T-helper 2 cell treated with Interferon-gamma antibody and Interleukin-4, amounts not matched to agents 100 ng/mL and 5 ng/mL, for 36 hours (primary cell): ENCODE data around the gene CAMK2D. TPM values are rescaled to one million over a fixed set of nuclear protein-coding genes. Genes with fewer than 3 reads are reported as not detected.

Source experiments
- intact Hi-C: fragments of 100-400 bp; cut with micrococcal nuclease; formaldehyde crosslinking; loops from one replicate; pipeline ENCODE4 v1.15.1; 2023
- total RNA-seq: library from RNA; stranded (reverse); gene quantifications from 2 replicates; pipeline ENCODE4 v1.2.3, GENCODE V29; 2022

The CAMK2D gene
- total RNA-seq, 1 donor from 2014 or later: 30.8 TPM

DNA sequence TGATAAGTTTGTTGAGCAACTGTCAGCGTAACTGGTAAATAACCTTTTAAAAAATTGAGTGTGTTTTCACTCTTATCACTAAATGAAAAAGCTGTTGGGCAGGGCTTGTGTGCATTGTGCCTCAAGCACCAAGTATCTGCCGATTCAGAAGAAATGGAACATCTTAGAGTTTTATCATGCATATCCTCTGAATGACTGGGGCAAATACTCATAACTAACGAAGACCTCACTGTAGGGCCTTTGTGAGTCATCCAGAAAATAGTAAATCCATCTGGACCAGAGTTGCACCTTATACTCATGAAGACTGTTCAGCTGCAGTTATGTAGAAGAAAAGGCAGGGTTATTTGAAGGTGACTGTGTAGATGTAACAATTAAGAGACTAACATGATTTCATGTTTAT is 222.1 kb downstream of the CAMK2D start:
- intact Hi-C loops: no loop called here

DNA sequence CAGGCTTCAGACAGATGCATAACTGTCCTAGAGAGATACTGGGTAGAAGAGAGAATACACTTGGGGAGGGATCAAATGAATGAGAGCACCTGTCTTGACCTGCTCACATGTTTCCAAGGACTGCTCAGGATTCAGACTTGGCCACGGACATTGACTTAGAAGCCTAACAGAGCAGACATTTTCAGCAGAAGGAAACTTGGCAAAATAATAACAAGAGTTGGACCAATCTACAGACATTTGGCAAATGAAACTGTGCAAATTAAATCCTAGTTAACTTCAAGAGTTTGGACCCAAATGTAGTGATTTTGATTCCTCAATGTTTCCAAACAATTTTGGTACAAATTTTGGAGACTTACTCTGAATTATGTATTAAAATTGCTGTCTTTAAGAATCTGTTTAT is 223.9 kb downstream of the CAMK2D start:
- intact Hi-C loops: no loop called here

DNA sequence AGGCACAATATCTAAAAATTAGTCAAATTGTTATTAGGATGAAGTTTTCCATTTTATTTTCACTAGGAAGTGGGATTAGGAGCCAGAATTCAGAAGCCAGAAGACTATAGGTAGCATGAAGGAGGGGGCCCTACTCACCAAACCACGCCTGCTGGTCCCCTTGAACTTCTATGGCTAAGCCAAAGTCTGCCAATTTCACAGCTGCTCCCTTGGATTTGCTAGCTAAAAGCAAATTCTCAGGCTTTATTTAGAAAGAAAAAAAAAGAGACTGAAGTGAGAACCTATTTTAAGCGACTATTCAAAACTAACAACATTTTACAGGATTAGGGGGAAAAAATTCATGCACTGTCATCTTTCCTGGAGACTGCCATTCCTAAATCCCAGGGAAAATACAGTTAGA is 224.3 kb downstream of the CAMK2D start:
- intact Hi-C loops: no loop called here

DNA sequence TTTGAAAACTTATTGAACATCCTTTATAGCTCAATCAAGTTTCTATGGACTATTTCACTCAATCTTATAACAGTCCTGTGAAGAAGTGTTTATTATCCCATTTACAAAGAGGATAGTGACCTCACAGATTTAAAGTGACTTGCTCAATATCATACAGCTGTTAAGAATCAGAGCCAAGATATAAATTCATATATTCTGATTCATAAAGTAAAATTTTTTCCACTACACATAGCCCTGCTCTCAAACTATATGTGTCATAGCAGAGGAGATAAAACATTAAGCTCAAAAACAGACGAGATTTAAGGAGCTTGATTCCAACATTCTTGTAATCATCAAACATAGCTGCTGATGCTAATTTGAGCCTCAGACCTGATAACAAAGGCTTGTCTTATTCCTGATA is 226.8 kb downstream of the CAMK2D start:
- intact Hi-C loops: no loop called here

DNA sequence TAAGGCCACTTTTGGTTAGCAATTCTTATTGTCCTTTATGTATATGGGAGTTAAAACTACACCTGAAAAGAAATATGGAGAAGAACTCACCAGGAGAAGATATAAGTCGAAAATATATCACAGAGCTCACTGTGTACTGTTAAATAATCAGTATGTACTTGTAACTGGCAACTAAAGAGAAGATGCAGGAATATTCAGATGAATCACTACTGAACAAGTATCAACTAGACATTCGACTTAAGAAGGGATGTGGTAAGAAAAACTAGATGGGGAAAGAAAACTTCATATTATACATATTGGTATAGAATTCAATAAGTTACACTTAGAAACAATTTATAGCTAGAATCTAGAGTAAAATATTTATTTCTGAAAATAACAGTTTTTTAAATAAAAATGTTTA is 230.0 kb downstream of the CAMK2D start:
- intact Hi-C loops: no loop called here

DNA sequence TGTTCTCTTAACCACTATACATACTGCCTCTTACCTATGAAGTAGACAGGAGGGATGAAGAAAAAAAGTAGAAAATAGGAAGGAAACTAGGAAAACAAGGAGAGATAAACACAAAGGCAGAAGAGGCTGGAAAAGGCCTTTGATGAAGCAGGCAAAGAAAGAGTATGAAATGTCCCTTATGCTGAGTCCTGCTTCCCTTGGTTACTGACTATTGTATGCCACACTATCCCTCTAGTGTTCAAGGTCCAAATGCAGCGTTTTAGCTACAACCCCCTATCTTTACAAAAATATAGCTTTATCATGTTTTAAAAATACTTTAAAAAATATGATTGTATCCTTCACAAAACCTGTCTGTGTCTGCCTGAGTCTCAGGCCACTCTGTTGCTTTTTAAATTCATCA is 233.1 kb downstream of the CAMK2D start:
- intact Hi-C loops: no loop called here

DNA sequence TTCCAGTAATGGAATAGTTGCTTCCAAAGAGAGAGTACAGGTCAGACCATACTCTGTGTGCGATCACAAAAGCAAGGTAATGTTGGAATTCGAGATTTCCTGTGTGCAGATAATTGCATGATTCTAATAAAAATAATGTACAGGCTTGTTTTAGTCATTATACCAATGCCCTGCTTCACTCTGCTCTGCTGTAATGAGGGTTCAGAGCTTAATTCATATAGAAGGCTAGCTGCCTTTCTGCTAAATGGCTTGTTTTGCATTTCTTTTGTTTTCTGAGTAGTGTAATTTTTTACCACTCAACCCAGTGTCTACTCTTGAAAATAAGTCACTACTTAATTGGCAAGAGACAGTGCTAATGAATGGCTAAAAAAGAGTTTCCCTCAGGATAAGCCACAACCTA is 236.0 kb downstream of the CAMK2D start:
- intact Hi-C loops: no loop called here

DNA sequence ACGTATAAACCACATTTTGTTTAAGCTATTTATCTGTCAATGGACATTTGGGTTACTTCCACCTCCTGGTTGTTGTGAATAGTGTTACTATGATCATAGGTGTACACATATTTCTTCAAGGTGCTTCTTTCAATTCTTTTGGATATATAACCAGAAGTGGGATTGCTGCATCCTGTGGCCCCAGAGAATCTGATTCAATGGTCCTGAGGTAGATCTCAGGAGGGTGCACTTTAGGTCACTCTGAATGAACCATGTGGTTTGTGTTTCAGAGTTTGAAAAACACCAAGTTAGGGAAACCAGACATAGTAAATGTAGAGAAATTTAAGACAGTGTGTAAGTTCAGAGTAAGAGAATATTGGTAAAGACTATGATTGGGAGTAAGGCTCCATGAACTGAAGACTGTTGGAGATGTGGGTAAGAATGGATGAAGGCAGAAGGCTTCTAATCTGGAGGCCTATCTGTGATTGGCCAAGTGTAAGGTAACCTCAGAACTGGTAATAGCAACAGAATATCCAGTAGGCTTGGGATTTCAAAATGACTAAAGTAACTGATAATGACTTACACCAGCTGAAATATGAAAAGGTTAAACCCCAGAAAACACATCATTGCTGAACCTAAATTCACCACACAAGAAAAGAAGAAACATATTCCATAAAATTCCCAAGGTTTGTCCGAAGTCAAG is 236.9 kb downstream of the CAMK2D start:
- intact Hi-C loops: no loop called here

DNA sequence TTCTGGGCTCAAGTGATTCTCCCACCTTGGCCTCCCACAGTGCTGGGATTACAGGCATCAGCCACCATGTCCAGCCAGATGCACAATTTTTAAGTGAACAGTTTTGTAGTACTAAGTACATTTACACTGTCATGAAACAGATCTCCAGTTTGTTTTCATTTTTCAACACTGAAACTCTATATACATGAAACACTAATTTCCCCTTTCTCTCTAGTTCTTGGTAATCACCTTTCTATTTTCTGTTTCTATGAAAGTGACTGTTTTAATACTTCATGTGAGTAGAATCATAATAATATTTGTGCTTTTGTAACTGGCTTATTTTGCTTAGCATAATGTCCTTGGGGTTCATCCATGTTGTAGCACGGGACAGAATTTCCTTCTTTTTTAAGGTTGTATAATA is 237.4 kb downstream of the CAMK2D start:
- intact Hi-C loops: no loop called here

DNA sequence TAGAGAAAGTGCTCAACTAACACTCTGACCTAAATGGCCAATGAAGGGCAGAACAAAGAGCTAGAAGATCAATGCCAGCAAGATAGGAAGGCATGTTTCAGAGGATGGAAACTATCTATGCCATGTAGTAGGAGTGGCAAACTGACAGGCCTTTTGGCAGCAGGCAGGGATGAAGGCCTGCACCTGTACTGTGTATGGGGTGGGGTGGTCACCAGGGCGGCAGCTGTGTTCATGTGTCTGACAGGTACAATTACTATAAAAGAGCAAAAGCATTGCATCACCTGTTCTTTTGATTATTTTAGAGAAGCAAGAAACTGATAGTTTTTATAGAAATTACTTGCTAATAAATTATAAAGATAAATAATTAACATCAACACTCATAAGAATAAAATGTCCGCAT is 239.1 kb downstream of the CAMK2D start:
- intact Hi-C loops: no loop called here

DNA sequence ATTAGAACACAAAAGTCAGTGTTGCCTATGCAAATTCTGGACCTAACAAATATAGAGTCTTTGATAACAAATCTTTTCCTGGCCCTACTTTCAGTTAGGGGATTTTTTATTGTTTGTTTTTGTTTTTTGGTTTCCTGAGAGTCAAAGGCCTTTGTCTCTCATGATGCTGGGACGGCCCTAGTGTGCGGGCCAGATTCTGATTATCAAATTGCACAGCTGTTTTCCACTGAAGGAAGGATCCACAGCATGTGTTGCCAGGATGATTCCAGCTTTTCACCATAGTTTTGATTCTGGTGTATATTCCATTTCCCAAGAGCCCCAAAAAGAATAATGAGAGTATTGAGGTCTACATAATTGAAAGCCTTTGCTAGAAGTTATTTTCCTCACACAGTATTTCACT is 248.2 kb downstream of the CAMK2D start:
- intact Hi-C loops: no loop called here

DNA sequence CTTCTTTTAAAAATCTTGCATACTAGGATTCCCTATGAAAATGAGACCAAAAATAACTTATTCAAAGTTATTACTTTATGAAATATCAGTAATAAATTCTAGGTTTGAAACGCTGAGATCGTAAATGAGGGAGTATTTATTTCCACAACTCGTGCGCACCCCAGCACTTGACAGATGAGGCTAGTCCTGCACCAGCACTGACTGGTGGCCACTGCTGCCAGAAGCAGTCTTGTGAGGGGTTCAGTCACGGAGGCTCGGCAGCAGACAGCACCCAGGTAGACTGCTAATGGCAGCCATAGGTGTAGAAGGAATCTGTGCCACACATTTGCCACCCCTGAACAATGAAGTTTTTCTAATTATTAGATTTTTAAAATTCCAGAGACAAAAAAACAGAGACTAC is 248.7 kb downstream of the CAMK2D start:
- intact Hi-C loops: no loop called here

DNA sequence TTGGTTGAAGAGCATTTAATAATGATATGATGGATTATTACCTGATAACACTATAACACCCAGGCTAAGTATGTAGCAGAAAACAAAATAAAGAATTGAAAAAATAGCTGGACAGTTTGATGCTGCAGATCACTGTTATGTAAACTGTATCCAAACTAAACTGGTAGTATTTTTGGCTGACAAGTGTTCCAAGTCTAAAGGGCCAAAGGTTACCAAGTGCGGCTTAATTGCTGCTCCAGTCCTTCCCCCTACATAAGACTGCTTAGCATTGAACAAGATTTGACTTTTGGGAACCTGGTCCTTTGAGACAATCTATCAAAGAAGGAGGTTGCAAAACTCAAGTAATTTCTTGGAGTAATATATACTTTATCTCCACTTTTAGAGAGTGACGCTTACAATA is 249.6 kb downstream of the CAMK2D start:
- intact Hi-C loops: no loop called here

DNA sequence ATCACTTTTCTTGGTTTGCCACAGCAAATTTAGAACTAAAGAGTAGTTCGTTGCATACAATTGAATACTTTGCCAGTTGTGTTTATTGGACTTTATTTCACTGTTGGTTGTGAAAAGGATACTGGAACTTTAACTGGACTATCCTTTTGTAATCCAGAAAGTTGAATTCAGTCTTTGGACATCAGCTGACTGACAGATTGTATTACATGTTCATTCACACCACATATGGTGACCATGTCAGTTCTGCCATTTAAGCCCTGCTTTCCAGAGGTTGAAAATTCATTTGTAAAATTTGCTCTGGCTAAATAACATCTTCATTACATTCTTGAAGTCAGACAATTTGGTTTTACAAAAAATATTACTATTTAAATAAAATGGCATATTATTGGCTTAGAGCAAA is 251.7 kb downstream of the CAMK2D start:
- intact Hi-C loops: no loop called here

DNA sequence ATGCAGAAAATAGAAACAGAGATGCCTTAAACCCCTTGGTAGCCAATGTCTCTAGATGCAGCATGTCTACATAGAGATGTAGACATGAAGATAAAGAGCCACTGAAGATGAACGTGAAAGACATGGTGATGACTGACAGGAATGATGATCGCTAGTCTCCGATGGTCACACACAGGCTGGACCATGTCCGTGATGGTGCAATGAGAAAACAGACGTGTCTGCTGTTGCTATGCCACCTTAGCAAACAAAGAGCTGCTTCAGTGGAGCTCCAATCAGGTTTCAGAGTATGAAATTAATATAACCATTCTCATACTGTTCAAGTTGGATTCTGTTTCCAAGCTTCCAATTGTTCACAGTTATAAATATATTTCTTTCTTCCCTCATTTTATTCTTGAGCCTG is 256.5 kb downstream of the CAMK2D start:
- intact Hi-C loops: no loop called here

DNA sequence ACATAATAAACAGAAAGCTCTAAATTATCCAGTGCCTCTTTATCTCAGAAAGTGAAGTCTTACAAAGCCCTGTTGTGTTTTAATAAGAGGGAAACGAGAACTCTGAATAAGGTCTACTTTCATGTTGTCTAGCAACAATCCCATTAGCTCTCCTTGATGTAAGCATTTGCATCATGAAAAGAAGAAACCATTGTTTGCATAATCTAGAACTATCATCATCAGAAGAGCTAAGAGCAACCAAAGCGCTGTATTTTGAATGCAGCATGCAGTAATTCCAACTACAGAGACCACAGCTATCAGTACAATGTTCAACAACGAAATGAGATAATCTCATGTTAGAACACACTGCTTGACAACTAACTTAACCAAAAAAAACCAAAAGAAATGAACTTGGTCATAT is 257.1 kb downstream of the CAMK2D start:
- intact Hi-C loops: no loop called here

DNA sequence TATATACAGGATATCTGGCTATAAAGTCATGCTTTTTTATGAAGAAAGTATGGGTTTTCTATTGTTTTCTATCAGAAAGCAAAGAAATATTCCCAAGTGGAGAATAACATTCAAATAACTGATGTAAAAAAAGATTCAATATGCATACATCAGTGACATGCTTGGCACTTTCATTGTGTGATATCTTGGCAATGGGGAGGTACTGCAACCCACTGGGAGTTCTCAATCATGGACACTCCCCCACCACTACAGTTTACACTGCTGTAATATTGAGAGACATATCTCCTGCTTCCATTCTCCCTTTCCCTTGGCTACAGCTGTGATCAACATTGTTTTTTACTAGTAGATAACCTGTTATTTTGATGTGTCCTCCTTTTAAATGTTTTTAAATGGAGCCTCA is 257.8 kb downstream of the CAMK2D start:
- intact Hi-C loops: no loop called here

DNA sequence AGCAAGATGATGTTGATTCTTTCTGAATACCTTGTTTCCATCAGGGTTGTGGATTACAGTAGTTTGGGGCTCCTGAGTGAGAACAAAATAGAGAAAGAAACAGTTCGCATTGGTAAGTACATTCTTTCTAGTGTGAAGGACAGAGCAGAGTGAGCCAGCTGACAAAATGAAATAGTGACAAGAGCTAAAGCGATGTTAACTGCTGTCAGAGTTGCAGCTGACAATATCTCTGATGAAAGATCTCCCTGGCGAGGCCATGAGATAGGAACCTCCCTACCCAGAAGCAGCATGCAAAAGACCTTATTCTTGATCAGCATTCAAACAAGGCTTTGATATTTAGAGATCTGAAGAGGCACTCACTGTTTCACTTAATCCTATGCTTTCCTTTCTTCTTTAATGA is 258.6 kb downstream of the CAMK2D start:
- intact Hi-C loops: no loop called here

DNA sequence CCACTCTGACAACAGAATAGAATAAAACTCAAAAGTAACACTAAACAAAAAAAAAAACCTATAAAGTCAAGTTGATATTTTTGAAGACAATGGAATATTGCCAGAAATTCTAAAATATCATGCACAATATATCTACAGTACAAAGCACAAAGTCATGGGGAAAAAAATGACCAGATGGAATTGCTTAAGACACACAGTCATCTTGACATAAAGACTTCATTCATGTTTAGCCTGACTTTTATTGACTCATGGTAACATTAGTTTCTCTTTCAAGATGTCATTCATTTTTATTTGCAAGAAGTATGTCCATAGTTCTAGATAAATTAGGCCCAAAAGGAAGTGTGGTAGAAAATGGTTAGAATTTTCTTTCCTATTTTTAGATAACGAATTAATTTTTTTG is 259.1 kb downstream of the CAMK2D start:
- intact Hi-C loops: no loop called here

DNA sequence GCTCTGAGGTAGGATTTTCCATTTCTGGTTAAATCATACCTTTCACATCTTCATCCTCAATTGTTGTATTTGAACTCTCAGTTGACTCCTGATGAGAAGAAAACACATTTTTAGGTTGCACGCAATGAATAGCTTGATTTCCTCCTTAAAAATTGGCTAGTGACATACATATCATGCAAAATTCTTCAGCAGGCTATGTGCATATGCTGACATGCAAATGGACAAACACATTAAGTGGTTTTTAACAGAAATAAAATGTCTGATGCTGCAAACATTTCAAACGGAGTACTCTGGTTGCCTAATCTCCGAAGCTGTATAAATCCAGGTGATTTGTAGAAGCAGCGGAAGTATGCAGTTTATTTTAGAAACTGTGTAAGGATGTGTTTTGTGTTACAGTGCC is 261.1 kb downstream of the CAMK2D start:
- intact Hi-C loops: no loop called here

DNA sequence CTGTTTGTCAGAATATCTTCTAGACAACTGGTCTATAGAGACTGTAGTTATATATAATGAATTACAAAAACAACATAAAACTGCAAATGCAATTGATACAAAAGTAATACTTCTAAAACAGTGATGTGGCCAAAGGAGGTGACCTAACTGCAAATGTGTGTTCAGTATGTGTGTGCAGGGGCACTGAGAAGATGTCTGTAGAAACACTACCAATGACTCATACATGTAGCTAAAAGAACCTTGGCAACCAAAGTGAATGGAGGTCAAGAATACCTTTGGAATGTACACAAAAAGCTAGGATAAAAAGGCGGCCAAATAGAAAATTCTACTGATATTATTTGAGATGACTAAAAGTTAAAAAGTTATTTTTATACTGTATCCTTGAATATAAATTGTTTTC is 261.8 kb downstream of the CAMK2D start:
- intact Hi-C loops: no loop called here

DNA sequence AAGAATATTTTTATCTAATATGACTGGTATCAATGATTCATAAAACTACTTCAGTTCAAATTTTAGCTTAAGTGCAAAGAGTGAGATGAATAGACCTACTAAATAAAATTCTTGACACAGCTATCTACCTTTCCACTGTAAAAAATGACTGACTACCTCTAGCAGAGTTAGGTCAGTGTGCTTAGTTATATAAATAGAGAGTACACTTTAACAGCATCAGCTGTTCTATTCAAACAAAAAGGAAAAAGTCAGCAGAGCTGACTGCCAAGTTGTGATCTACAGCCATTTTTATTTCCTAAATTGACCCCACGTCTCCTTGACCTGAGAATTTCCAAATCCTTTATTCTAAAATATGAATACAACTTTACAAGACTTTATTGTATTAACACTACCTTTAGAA is 262.4 kb downstream of the CAMK2D start:
- intact Hi-C loops: no loop called here

DNA sequence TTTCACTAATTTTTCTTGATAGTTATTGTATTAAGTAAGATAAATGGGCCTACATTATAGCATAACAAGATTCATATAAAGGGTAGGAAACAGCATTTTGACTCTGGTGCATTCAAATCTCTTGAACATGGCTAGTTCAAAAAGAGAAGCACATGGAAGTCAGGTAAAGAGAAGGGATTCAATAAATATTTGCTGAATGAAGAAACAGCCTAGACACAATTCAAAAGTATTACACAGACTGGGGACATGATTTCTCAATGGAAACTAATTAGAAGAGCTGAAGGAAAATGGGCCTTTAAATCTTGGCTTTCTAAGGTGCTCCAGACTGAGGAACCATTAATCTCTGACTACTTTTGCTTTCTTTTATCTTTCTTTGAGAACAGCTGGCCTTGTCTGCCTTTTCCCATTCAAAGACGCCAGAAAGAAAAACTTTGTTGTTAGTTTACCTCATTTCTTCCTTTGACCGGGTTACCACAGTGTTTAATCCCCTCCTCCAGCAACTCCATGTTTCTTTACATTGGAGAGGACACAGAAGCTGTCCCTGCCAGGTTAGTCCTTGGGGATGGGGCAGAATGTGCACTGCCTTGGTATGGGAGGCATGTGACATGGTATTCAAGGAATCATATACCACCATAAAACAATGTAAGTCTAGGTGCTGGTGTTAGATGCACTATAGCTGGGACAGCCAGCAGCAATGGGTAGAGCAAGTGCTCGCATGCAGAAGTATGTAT is 264.2 kb downstream of the CAMK2D start:
- intact Hi-C loops: no loop called here
